GM12872 (cell line): ENCODE results near the gene SPINK4.

Experiments used
- TF ChIP-seq, protein P1 (sequence below): IDR thresholded peaks from 3 replicates; pipeline ENCODE4 v1.5.1; 2011; ENCODE audit warnings: low read depth, mild to moderate bottlenecking, low read length, moderate library complexity; ENCODE audit not compliant: insufficient read depth

Gene SPINK4

GRCh38 chr9:33264003-33264472, 24.1 kb downstream of the SPINK4 start:
- TF ChIP-seq, protein P1, sequence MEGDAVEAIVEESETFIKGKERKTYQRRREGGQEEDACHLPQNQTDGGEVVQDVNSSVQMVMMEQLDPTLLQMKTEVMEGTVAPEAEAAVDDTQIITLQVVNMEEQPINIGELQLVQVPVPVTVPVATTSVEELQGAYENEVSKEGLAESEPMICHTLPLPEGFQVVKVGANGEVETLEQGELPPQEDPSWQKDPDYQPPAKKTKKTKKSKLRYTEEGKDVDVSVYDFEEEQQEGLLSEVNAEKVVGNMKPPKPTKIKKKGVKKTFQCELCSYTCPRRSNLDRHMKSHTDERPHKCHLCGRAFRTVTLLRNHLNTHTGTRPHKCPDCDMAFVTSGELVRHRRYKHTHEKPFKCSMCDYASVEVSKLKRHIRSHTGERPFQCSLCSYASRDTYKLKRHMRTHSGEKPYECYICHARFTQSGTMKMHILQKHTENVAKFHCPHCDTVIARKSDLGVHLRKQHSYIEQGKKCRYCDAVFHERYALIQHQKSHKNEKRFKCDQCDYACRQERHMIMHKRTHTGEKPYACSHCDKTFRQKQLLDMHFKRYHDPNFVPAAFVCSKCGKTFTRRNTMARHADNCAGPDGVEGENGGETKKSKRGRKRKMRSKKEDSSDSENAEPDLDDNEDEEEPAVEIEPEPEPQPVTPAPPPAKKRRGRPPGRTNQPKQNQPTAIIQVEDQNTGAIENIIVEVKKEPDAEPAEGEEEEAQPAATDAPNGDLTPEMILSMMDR, result no peak

DNA sequence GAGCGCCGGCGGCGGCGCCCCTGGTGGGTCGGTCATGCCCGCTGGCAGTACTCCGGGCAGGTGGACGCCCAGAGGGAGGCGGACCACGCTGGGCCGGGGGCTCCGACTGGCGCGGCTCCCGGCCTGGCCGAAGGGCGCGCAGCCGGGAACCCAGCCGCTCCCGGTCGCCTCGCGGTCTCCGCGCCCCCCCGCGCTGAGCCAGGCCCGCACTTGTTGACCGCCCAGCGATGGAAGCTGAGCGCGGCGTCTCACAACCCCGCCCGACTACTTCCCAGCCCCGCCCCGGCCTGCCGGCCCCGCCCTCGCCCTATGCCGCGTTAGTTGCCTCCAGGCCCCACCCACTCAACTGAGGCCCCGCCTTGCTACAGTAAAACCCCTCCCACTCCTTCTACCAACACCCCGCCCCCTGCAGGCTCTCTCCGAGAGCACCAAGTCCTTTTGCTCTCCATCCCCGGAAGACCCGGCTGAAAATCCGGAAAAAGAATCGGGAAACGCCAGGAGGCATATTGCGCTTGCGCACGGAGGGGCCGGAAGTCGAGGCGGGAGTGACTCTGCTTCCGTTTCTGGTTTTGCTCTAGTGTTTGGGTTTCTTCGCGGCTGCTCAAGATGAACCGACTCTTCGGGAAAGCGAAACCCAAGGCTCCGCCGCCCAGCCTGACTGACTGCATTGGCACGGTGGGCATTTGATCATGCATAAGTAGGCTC, 24.7 kb downstream of the SPINK4 start, which contains the start of the genes BAG1 and CHMP5:
Gene BAG1, minus strand, starts transcription at position 236 of the 705 bp plus-strand sequence.
Gene CHMP5, plus strand, starts transcription at position 577 of the 705 bp plus-strand sequence. Its CDS starts 30 bp downstream, at position 607.
- TF ChIP-seq, protein P1, result no peak

- TF ChIP-seq, protein P1, result no peak
These were observed 25.4 kb downstream of the SPINK4 start for GRCh38 chr9:33265211-33265865.

DNA sequence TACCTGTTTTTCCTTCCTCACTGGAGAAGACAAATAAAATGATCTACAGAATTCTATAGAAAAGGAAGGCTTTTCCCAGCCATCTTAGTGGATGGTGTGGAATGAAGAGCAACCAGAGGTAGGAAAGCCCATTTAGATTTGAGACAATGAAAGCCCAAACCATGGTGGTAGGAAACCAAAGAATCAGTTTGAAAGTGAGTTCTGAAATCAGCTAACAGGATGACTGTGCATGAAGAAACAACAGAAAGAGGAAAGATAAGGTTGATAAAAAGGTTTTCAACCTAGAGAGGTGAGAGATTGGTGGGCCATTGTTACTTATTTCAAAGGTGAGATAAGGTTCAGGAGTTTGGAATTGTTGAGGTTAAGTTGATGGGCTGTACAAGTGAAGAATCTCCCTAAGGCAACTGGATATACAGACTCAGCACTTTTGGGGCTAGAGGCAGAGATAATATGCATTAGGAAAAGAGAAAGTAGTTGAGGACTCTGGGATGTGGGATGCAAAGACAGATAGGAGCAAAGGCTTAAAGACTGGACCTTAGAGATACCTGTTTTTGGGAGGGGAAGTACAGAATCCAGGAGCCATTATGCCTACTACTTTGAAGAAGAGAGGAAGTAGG, 27.3 kb downstream of the SPINK4 start:
- TF ChIP-seq, protein P1, result no peak

GRCh38 chr9:33270146-33270545, 30.2 kb downstream of the SPINK4 start:
- TF ChIP-seq, protein P1, result no peak

- TF ChIP-seq, protein P1, result no peak
These were observed 32.1 kb downstream of the SPINK4 start for GRCh38 chr9:33272061-33272460.
